DMS53 (cell line): Measurements from ENCODE around the gene PRR23A.

Experiments used
- DNase-seq: peaks from one replicate; lab custom pipeline; 2025; lab: John Stamatoyannopoulos, UW

The PRR23A gene

DNA sequence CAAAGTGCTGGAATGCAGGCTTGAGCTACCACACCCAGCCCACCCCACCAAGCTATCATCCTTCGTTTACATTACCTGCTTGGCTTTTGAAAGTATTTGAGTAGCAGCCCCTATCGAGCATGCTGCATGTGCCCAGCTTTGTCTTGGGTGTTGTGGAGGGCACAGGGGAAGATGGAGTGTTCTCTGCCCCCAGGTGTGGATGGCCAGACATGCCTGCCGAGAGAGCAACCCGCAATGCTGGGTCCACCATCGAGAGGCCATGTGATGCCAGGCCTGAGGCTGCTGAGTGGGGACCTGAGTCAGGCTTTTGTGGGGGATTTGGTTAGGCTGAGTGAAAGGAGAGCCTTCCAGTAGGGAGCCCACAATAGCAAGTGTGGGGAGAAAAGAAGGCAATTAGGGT lies 33.1 kb downstream of the PRR23A start:
- DNase-seq, result no peak

DNA sequence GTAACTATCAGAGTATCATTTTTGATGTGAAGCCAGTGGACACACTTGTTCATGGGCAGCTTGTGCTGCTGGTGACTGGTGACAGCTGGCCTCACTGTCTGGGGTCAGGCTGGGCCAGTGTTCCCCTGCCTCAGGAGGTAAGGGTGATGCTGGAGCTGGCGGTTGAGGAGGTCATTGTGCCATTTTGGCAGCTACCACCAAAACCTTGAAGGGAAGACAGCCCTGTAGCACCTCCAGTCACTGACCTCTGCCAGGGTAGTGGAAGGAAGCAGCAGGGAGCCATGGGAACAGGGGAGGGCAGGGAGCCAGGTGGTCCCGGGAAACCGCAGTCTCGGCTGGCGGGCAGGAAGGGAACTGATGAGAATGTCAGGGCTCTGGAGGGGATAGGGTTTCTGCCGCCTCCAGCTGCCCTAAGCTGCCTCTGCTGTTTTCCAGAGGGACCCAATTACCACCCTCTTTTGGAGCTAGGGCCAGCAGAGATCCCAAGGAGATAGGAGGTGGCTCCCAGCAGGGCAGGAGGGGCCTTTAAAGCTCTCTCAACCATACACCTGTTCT lies 34.2 kb downstream of the PRR23A start:
- no peak for DNase-seq

DNA sequence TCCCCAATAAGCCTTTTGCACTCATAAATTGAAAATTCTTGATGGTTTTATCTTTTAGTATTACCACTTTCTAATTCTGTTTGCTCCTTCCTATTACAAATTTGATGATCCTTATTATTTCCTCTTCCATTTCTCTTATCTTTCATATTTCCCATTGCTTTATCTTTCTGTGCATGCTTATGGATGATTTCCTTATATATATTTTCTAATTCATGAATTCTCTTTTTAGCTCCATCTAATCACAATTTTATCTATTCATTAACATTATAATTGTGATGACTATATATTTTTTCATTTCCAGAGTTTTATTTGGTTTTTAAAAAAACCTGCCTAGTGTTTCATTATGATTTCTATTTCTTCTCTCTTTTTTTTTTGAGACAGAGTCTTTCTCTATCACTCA lies 41.1 kb downstream of the PRR23A start:
- DNase-seq, result no peak

DNA sequence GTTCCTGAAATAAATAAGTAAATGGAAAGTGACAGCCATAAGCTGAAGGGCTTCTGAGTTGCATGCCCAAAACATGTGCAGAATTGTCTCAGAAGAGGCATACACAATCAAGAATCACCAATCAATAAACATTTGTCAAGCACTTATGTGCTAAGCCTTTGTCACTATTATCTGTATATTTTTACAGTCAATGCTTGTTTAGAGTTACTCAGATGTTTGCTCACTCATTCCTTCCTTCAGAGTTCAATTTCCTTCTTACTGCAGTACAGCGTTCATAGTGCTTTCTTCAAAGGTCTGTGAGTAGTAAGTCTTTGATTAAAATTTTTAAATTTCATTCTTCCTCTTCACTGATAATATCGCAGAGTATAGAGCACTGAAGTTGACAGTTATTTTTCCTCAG lies 41.8 kb downstream of the PRR23A start:
- DNase-seq, result peak; percentile 51

DNA sequence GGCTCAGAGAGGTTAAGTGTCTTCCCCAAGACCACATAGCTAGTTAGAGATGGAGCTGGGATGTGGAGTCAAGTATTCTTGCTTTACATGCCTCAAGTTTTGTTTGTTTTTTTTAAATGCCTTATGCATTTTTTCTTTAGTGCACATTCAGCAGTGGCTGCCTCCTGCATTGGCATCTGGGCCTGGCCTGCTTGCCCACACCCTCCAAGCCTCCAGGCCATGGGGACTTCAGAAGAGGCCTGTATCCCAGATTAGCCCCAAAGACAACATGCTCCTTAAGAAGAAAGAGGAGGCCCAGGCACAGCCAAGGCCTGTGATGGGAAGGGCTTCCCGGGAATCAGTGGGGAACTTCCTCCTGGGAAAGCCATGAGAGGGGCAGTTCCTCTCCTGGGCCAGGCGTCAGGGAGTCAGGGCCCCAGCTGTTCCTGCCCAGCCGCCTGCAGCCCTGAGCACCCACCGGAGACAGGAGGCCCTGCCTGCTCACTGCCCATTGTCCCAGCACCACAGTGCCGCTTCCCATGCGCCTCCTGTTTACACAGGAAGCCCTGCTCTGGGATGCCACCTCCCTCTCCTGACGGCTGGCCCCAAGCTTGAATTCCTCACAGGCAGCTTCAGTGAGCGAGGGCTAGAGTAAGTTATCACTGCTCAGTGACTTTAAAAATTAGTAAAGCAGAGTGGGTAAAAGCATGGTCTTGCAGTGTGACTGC lies 43.1 kb downstream of the PRR23A start:
- no peak for DNase-seq

DNA sequence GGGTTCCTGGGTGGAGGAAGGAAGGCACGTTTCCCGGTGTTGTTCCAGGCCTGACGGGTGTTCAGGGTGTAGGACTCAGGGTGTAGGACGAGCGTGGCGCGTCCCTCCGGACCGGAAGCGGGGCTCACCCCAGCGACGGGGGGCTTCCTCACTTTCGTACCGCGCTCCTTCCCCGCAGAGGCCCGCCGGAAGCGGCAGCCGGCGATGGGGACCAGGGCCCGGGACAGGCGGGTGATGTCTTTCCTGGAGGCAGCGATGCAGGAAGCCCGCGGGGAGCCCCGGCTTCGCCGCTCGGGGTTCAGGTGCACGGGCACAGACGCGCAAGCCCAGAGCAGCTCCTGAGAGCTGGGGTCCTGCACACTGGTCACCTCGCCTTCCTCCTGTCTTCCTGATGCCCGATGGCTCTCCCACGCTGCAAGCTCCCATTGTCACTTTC lies 45.6 kb downstream of the PRR23A start:
- DNase-seq, result no peak
